ENCODE results near the gene MINPP1. TPM values are rescaled to one million over a fixed set of nuclear protein-coding genes. Genes with fewer than 3 reads are reported as not detected.

Gene MINPP1
- total and polyA plus RNA-seq, 2 of the 13 experiments (the other 11 are each of a cell fraction or from before 2014, with no cell fraction given): 19.2 to 53.7 TPM

DNA sequence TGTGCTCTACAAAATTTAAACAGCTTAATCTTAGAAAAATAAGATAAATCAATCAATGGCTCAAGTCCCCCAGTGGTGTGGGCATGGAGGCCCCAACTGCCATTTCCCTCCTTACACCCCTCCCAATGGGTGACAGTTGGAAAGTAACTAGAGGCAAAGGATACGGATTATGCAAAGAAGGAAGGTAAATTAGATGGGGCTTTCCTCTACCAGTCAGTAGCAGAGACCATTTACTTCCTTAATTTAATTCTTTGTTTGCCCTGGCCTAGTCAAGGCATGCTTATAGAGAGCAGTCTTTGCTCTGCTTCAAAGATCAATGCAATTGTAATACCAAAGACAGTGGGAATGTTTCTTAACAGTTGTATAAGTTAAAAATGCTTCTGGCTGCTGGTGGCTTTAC, 91.7 kb downstream of the MINPP1 start (continued):
- TF ChIP-seq, protein P1, sequence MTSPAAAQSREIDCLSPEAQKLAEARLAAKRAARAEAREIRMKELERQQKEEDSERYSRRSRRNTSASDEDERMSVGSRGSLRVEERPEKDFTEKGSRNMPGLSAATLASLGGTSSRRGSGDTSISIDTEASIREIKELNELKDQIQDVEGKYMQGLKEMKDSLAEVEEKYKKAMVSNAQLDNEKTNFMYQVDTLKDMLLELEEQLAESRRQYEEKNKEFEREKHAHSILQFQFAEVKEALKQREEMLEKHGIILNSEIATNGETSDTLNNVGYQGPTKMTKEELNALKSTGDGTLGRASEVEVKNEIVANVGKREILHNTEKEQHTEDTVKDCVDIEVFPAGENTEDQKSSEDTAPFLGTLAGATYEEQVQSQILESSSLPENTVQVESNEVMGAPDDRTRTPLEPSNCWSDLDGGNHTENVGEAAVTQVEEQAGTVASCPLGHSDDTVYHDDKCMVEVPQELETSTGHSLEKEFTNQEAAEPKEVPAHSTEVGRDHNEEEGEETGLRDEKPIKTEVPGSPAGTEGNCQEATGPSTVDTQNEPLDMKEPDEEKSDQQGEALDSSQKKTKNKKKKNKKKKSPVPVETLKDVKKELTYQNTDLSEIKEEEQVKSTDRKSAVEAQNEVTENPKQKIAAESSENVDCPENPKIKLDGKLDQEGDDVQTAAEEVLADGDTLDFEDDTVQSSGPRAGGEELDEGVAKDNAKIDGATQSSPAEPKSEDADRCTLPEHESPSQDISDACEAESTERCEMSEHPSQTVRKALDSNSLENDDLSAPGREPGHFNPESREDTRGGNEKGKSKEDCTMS (CRISPR knock-in tag; conservative IDR thresholded peaks at IDR 0.05): no peak
- TF ChIP-seq HMG20A (CRISPR knock-in tag; IDR thresholded peaks at IDR 0.05; ENCODE audit: borderline replicate concordance) (no peak), ZNF768 (CRISPR knock-in tag; IDR thresholded peaks at IDR 0.05) (no peak), EED (CRISPR knock-in tag; IDR thresholded peaks at IDR 0.05) (no peak)

DNA sequence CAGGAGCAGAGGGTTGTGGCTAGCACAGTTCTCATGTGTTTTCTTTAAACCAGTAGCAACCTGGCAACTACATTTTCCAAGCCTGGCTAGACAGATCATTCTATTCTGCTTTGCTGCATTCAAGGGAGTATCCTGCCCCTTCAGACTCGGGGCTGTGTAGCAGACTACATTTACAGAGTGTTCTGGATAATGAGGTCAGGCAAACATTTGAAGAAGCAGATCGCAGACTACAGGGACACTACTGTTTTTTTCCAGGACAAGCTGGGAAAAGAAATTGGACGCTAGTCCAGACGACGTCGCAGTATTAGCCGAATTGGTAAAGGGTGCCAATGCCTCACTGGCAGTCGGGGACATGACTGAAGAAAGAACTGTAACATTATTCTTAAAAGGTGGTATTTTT, 94.0 kb downstream of the MINPP1 start:
- intact Hi-C loops (cut with micrococcal nuclease; ENCODE audit: unreplicated experiment): no loop called here
- H3K79me2 ChIP-seq (ENCODE audit: insufficient read depth, low read length): no peaks in the 10 kb centered on the region
- no peak for FAIRE-seq
- peak overlapping the region; percentile 72 for H2AFZ ChIP-seq (ENCODE audit: low read length)
- H4K20me1 ChIP-seq (ENCODE audit: insufficient read depth, low read length): no peaks in the 10 kb centered on the region
- ChIA-PET POLR2A (no interaction called here), CTCF (ENCODE audit: low intra/inter-chr PET ratio, low total read pairs) (no interaction called here)
- H3K27me3 ChIP-seq (ENCODE audit: control insufficient read depth in 1 of 2, insufficient read depth in 2 of 2, low read length in 2 of 2): no peaks in the 10 kb centered on the region
- no peak overlapping the region for H3K9ac ChIP-seq (ENCODE audit: insufficient read depth, low read depth, low read length)
- DNase-seq (ENCODE audit: low spot score): no peak
- in situ Hi-C loops (cut with HindIII; ENCODE audit: extremely low pct_ligation_motif_present, low pct_unique_long_range_greater_than_20kb): no loop called here
- H3K36me3 ChIP-seq (replicated peaks in 1 of 2; ENCODE audit: control insufficient read depth in 1 of 2, insufficient read depth in 2 of 2, low read length in 2 of 2): no peaks in the 10 kb centered on the region
- peak; percentile 84 for ATAC-seq
- H3K9me3 ChIP-seq (ENCODE audit: low read length): no peaks in the 10 kb centered on the region
- H3K4me3 ChIP-seq (replicated peaks in 1 of 3; ENCODE audit: insufficient read depth in 1 of 3, low read depth in 2 of 3, low read length in 3 of 3): no peak overlapping the region
- no TSS peak for BruUV-seq (replicated peaks)
- TF ChIP-seq ZNF121 (CRISPR knock-in tag; IDR thresholded peaks at IDR 0.05) (0 out of 2 replicates have a peak, but pooled peaks have one; percentile 10), MAZ (IDR thresholded peaks at IDR 0.05; ENCODE audit: borderline replicate concordance, low read depth, low read length) (no peak), MAZ (CRISPR knock-in tag; IDR thresholded peaks at IDR 0.05; ENCODE audit: low read depth) (no peak)
- H3K27ac ChIP-seq (ENCODE audit: extremely low read length, insufficient read depth, low read length): no peak overlapping the region
- 13% methylated on average over 8 of the region's 8 CpGs for WGBS (ENCODE audit: low lambda C conversion rate)
- peaks cover 47% of the 10 kb centered on the region for H3K4me1 ChIP-seq (ENCODE audit: insufficient read depth, low read length)
- peak overlapping the region; percentile 53 for H3K4me2 ChIP-seq (ENCODE audit: low read depth, low read length)

Measured in HepG2 (cell line).